ENCODE results near the gene NRGN. TPM values are rescaled to one million over a fixed set of nuclear protein-coding genes. Genes with fewer than 3 reads are reported as not detected.

NRGN gene
- total RNA-seq, 6 experiments from 2014 or later = 0.43 to 4.6 (median 1.4) TPM; not detected in 1

DNA sequence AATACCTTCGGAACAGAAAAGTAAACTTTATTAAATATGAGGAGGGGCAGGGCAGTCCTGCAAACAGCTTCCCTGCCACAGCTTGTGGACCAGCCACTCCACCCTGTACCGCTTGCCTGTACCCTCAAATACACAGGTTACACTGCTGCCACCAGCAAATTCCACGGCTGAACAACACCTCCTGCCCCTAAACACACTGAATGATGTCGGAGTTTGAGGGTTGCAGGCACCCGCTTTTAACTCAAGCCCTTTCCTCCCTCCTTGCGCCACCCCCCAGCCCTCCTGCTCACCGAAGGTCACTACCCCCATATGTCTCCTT, 8.3 kb downstream of the NRGN start:
- H3K36me3 ChIP-seq = no peaks in the 10 kb centered on the region
- H3K4me3 ChIP-seq = no peak overlapping the region
- H3K27me3 ChIP-seq = peaks cover 0 to 9% of the 10 kb centered on the region in 2 donors
- no peak overlapping the region for H3K27ac ChIP-seq
- WGBS (ENCODE audit: insufficient coverage, low coverage, low lambda C conversion rate, missing lambda C conversion rate) = 54% methylated on average over 7 of the region's 7 CpGs
- H3K4me1 ChIP-seq = peaks cover 0 to 17% (median 0%) of the 10 kb centered on the region in 4 donors
- DNase-seq (no peak), ATAC-seq (no peak)
- no peaks in the 10 kb centered on the region for H3K9me3 ChIP-seq
- no peak for TF ChIP-seq POLR2A (IDR thresholded peaks at IDR 0.05)
- TF ChIP-seq, protein P1, sequence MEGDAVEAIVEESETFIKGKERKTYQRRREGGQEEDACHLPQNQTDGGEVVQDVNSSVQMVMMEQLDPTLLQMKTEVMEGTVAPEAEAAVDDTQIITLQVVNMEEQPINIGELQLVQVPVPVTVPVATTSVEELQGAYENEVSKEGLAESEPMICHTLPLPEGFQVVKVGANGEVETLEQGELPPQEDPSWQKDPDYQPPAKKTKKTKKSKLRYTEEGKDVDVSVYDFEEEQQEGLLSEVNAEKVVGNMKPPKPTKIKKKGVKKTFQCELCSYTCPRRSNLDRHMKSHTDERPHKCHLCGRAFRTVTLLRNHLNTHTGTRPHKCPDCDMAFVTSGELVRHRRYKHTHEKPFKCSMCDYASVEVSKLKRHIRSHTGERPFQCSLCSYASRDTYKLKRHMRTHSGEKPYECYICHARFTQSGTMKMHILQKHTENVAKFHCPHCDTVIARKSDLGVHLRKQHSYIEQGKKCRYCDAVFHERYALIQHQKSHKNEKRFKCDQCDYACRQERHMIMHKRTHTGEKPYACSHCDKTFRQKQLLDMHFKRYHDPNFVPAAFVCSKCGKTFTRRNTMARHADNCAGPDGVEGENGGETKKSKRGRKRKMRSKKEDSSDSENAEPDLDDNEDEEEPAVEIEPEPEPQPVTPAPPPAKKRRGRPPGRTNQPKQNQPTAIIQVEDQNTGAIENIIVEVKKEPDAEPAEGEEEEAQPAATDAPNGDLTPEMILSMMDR (IDR thresholded peaks at IDR 0.05) = no peak
- intact Hi-C loops (cut with DNase I) = no loop called here

DNA sequence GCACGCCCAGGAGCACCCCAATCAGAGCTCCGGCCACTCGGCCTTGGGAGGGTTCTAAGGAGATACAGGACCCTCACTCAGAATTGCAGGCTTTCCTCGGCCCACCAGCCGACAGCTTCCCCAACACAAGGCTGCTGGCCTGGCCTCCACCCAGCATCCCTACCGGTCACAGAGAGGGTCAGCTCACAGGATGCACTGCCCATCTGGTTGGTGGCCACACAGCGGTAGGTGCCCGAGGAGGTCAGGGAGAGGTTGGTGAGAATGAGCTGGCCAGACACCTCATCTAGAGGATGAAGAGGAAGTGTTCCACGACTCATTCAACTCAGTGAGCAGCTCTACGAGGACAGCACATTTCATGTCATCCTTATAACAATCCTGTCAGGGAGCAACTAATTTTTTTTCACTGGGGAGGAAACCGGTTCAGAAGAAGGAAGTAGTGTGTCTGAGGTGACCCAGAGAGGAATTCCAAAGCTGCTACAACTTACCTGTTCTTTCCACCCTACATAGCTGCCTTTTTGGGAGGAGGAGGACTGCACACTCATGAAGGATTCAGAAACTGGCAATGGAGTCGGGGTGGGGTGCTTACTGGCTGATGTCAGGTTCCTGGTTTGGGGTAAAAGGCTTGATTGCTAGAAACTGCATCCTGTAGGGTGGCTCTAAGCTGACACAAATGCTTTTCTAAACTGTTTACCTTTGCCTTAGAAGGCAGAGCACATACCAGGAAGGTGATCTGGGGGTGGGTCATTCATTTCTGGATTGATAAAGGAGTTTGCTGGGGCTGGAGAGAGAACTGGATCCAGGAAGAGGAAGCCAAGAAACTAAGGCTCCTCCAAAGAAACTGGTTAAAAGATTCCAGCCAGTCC, 9.0 kb downstream of the NRGN start:
- Histone ChIP-seq H3K27me3 (peaks cover 0 to 9% of the 10 kb centered on the region in 2 donors), H3K9me3 (no peaks in the 10 kb centered on the region), H3K4me3 (no peak overlapping the region), H3K4me1 (peaks cover 0 to 17% (median 0%) of the 10 kb centered on the region in 4 donors), H3K27ac (no peak overlapping the region), H3K36me3 (no peaks in the 10 kb centered on the region)
- WGBS (ENCODE audit: insufficient coverage, low coverage, low lambda C conversion rate, missing lambda C conversion rate) = 15% methylated on average over 4 of the region's 12 CpGs
- TF ChIP-seq, protein P1 (IDR thresholded peaks at IDR 0.05) = no peak
- no peak for TF ChIP-seq POLR2A (IDR thresholded peaks at IDR 0.05)
- ATAC-seq (no peak), DNase-seq (no peak)
- intact Hi-C loops (cut with DNase I) = no loop called here

DNA sequence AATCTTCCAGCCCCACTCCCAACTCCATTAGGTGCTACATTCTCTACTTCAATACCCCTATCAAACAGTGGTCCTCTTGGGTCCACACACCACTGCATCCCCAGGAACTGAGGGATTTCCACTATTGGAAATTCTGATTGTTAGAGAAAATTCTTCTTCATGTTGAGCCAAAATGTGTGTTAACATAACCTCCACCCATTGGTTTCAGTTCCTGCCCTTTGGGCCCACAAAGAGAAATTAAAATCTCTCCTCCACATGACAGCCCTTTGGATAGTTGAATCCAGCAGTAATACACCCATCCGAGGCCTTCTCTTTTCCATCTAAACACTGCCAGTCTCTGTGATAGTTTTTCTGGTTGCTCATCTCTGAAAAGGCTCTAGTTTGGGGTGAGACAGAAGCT, 10.2 kb downstream of the NRGN start:
- no peak for TF ChIP-seq POLR2A (IDR thresholded peaks at IDR 0.05)
- TF ChIP-seq, protein P1 (IDR thresholded peaks at IDR 0.05) = no peak
- H3K27me3 ChIP-seq = peaks cover 0 to 7% of the 10 kb centered on the region in 2 donors
- intact Hi-C loops (cut with DNase I) = no loop called here
- H3K4me1 ChIP-seq = peaks cover 0 to 17% (median 0%) of the 10 kb centered on the region in 4 donors
- no peak for ATAC-seq
- 82% methylated on average over 1 of the region's 1 CpG for WGBS (ENCODE audit: insufficient coverage, low coverage, low lambda C conversion rate, missing lambda C conversion rate)
- no peaks in the 10 kb centered on the region for H3K9me3 ChIP-seq
- H3K36me3 ChIP-seq = no peaks in the 10 kb centered on the region
- DNase-seq = no peak
- no peak overlapping the region for H3K27ac ChIP-seq
- no peak overlapping the region for H3K4me3 ChIP-seq

DNA sequence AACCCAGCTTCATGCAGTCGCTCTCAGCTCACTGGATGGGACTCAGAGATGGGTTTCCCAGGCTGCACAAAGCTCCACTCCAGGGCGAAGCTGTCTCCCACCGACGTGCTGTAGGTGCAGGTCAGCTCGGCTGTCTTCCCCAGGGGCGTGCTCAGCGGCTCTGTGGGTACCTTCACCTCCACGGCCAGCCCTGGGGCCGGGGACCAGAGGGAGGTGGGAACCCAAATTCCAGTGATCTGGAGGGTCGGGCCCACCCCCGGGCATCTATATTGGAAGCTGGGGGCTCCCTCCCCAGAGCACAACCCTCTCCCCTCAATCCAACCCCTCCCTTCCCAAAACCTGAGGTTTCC, 11.6 kb downstream of the NRGN start:
- no peaks in the 10 kb centered on the region for H3K9me3 ChIP-seq
- H3K27ac ChIP-seq = no peak overlapping the region
- H3K4me3 ChIP-seq = no peak overlapping the region
- peaks cover 0 to 13% (median 0%) of the 10 kb centered on the region in 4 donors for H3K4me1 ChIP-seq
- DNase-seq (no peak), ATAC-seq (no peak)
- 0% methylated on average over 1 of the region's 11 CpGs for WGBS (ENCODE audit: insufficient coverage, low coverage, low lambda C conversion rate, missing lambda C conversion rate)
- H3K36me3 ChIP-seq = no peaks in the 10 kb centered on the region
- H3K27me3 ChIP-seq = no peaks in the 10 kb centered on the region
- intact Hi-C loops (cut with DNase I) = no loop called here
- no peak for TF ChIP-seq POLR2A (IDR thresholded peaks at IDR 0.05)
- TF ChIP-seq, protein P1 (IDR thresholded peaks at IDR 0.05) = no peak
